K562 (cell line): Measurements from ENCODE around the gene EPHB2. TPM values are rescaled to one million over a fixed set of nuclear protein-coding genes. Genes with fewer than 3 reads are reported as not detected.

Experiments used
- ATAC-seq: fragments of 200-7000 bp; cut with Tn5 transposase; 3 replicates; pipeline ENCODE4 v1.9.1; 2020; ENCODE audit warnings: moderate library complexity
- BruUV-seq: library from RNA; stranded (reverse); fragments of 400-500 nt; replicated peaks from 2 replicates; lab custom pipeline; 2021; lab: Mats Ljungman, UMichigan
- CTCF ChIA-PET: fragments of 300-600 bp; formaldehyde crosslinking; extraction: SDS; loops from one replicate; lab custom pipeline; 2021; ENCODE audit warnings: low intra/inter-chr PET ratio; lab: Yijun Ruan, JAX
- POLR2A ChIA-PET: fragments of 300-600, 350-650 bp; sonication (Branson Sonifier 250); formaldehyde crosslinking; extraction: SDS; loops from one replicate; lab custom pipeline; 2021; ENCODE audit warnings: antibody characterized with exemption, inconsistent platforms; lab: Yijun Ruan, JAX
- DNase-seq, 4 experiments: peaks; one replicate each; pipeline versions ENCODE4 v3.0.0 to v3.0.0-alpha.2; 2011 to 2018; ENCODE audit warnings: low spot score in 3 of 4, mixed read lengths in 3 of 4; ENCODE audit errors: extremely low read depth in 1 of 4
- FAIRE-seq: peaks from 2 replicates; lab custom pipeline; 2011; peaks lifted over from hg19 to GRCh38; lab: Jason Lieb, UNC
- H2AFZ ChIP-seq: 2 replicates; pipeline ENCODE4 v1.6.0; 2011; ENCODE audit warnings: low read depth, low read length, control low read depth, inconsistent platforms
- H3K27ac ChIP-seq: fragments of 200-600 bp; 3 replicates; pipeline ENCODE4 v1.8.0; 2011; ENCODE audit warnings: low read depth, mild to moderate bottlenecking, control low read depth, inconsistent platforms, low read length, moderate library complexity, mixed read lengths; ENCODE audit errors: extremely low read depth
- H3K27me3 ChIP-seq, 2 experiments: fragments of 300-600 bp in 1 of 2; 2 replicates in 1 of 2; 3 replicates in 1 of 2; pipeline versions ENCODE4 v1.6.0 to v1.8.0; 2011; ENCODE audit warnings: inconsistent platforms in 2 of 2, low read length in 2 of 2, mild to moderate bottlenecking in 1 of 2, mixed read lengths in 1 of 2, moderate library complexity in 1 of 2; ENCODE audit not compliant: control insufficient read depth in 2 of 2, insufficient read depth in 2 of 2
- H3K36me3 ChIP-seq: fragments of 300-600 bp; 3 replicates; pipeline ENCODE4 v1.8.0; 2011; ENCODE audit warnings: mild to moderate bottlenecking, low read length, inconsistent platforms; ENCODE audit not compliant: control insufficient read depth, insufficient read depth
- H3K4me1 ChIP-seq, 2 experiments: fragments of 200-600 bp in 1 of 2; replicated peaks in 1 of 2; 2 replicates in 1 of 2; 3 replicates in 1 of 2; pipeline versions ENCODE4 v1.5.1 to v1.8.0; 2011; ENCODE audit warnings: inconsistent platforms in 2 of 2, low read length in 2 of 2, mild to moderate bottlenecking in 1 of 2, mixed read lengths in 1 of 2, moderate library complexity in 1 of 2; ENCODE audit not compliant: control insufficient read depth in 2 of 2, insufficient read depth in 2 of 2
- H3K4me2 ChIP-seq: 2 replicates; pipeline ENCODE4 v1.6.1; 2011; ENCODE audit warnings: low read length, control low read depth, inconsistent platforms, mixed read lengths; ENCODE audit not compliant: insufficient read depth
- H3K4me3 ChIP-seq: fragments of 200-600 bp; sonication (generic), shearing (Covaris generic); 2 replicates; pipeline ENCODE4 v1.5.1; 2016; ENCODE audit warnings: control low read depth, inconsistent platforms
- H3K79me2 ChIP-seq: fragments of 200-600 bp; 3 replicates; pipeline ENCODE4 v1.8.0; 2011; ENCODE audit warnings: low read length, inconsistent platforms; ENCODE audit not compliant: control insufficient read depth, insufficient read depth
- H3K9ac ChIP-seq, 2 experiments: 2 replicates each; pipeline versions ENCODE4 v1.6.0 to v1.6.1; 2011; ENCODE audit warnings: low read depth in 2 of 2, low read length in 2 of 2, control low read depth in 1 of 2, inconsistent platforms in 1 of 2, mild to moderate bottlenecking in 1 of 2, mixed read lengths in 1 of 2; ENCODE audit not compliant: insufficient read depth in 1 of 2
- H3K9me1 ChIP-seq: one replicate; pipeline ENCODE4 v1.6.0; 2011; ENCODE audit warnings: inconsistent platforms, mild to moderate bottlenecking, low read length, moderate library complexity; ENCODE audit not compliant: control insufficient read depth, insufficient read depth
- H3K9me3 ChIP-seq: replicated peaks from 2 replicates; pipeline ENCODE4 v1.5.1; 2011; ENCODE audit warnings: low read depth, low read length, inconsistent platforms; ENCODE audit not compliant: control insufficient read depth, insufficient read depth
- H4K20me1 ChIP-seq: replicated peaks from 2 replicates; pipeline ENCODE4 v1.6.1; 2011; ENCODE audit warnings: low read length, inconsistent platforms, mixed read lengths; ENCODE audit not compliant: control insufficient read depth, insufficient read depth
- COPS2 ChIP-seq: fragments of 450-650 bp; conservative IDR thresholded peaks from 2 replicates; pipeline ENCODE4 v1.6.1; 2016; ENCODE audit warnings: mild to moderate bottlenecking, moderate library complexity
- HSF4 ChIP-seq: fragments of 250-450 bp; sonication (Bioruptor Pico); IDR thresholded peaks from 2 replicates; pipeline ENCODE4 v2.1.2; 2022; ENCODE audit warnings: mild to moderate bottlenecking, moderate library complexity, borderline replicate concordance
- SRSF7 ChIP-seq: fragments of 200-400 bp; formaldehyde crosslinking; optimal IDR thresholded peaks from 2 replicates; pipeline ENCODE3; 2017; ENCODE audit warnings: mild to moderate bottlenecking, low read depth, low read length
- SUPT5H ChIP-seq: fragments of 450-650 bp; IDR thresholded peaks from 2 replicates; pipeline ENCODE4 v1.6.1; 2016
- ZKSCAN3 ChIP-seq: fragments of 250-450 bp; sonication (Bioruptor Pico); IDR thresholded peaks from 2 replicates; pipeline ENCODE4 v1.4.0; 2020
- ZNF184 ChIP-seq: sonication (generic); formaldehyde crosslinking; IDR thresholded peaks from 2 replicates; pipeline ENCODE4 v1.5.0; 2020; ENCODE audit warnings: missing genetic modification reagents
- ZNF583 ChIP-seq: fragments of 250-450 bp; sonication (Bioruptor Pico); IDR thresholded peaks from 2 replicates; pipeline ENCODE4 v1.4.0; 2020
- WGBS: fragments of 100-300 bp; shearing (Covaris generic); methylation state at CpG from one replicate; pipeline ENCODE4 v1.1.6; 2016; ENCODE audit warnings: low coverage, mixed read lengths; ENCODE audit not compliant: insufficient coverage; ENCODE audit errors: missing lambda C conversion rate; 5-methylcytosine and 5-hydroxymethylcytosine counted together
- in situ Hi-C: fragments of 300-500 bp; cut with MboI; formaldehyde crosslinking; loops from 4 replicates; pipeline ENCODE4 v1.15.0; 2018; ENCODE audit warnings: inconsistent platforms, mixed read lengths
- intact Hi-C: fragments of 100-400 bp; cut with micrococcal nuclease; formaldehyde crosslinking; loops from 2 replicates; pipeline ENCODE4 v1.14.2; 2022
- polyA plus RNA-seq, 8 experiments: library from polyadenylated mRNA; depleted of rRNA in 4 of 8; stranded (reverse) in 5 of 8; unstranded in 3 of 8; fragments of >200 nt; fragmentation: Nextera tagmentation in 2 of 8; fragmentation: Illumina TruSeq in 1 of 8; extraction: Ambion mirVana in 2 of 8; extraction: Trizol in 1 of 8; gene quantifications; 2 replicates each; pipeline versions ENCODE4 v1.2.1 to v1.2.3, GENCODE V29; 2011 to 2014; ENCODE audit warnings: inconsistent platforms in 1 of 8, missing spikeins in 1 of 8
- total RNA-seq, 7 experiments: library from RNA; depleted of rRNA in 6 of 7; stranded (reverse); fragments of >200 nt in 6 of 7; fragmentation: Illumina TruSeq in 2 of 7; extraction: Trizol in 2 of 7; gene quantifications; 2 replicates each; pipeline versions ENCODE4 v1.2.1 to v1.2.3, GENCODE V29; 2011 to 2021; ENCODE audit warnings: low replicate concordance in 1 of 7
- TF ChIP-seq, protein P1 (sequence below): fragments of 450-650 bp; formaldehyde crosslinking; IDR thresholded peaks from 2 replicates; pipeline ENCODE4 v1.4.0; 2022; ENCODE audit warnings: missing genetic modification characterization
- TF ChIP-seq, protein P2 (sequence below): fragments of 450-650 bp; IDR thresholded peaks from one replicate; pipeline ENCODE4 v1.6.1; 2018; ENCODE audit warnings: mild to moderate bottlenecking, moderate library complexity; ENCODE audit not compliant: partially characterized antibody
- TF ChIP-seq, protein P3 (sequence below): fragments of 450-650 bp; IDR thresholded peaks from 2 replicates; pipeline ENCODE4 v1.6.1; 2014; ENCODE audit warnings: low read depth, mild to moderate bottlenecking, moderate library complexity, borderline replicate concordance

Gene EPHB2
- total and polyA plus RNA-seq, 9 of the 15 experiments (the other 6 are each of a cell fraction or from before 2014, with no cell fraction given): not detected

DNA sequence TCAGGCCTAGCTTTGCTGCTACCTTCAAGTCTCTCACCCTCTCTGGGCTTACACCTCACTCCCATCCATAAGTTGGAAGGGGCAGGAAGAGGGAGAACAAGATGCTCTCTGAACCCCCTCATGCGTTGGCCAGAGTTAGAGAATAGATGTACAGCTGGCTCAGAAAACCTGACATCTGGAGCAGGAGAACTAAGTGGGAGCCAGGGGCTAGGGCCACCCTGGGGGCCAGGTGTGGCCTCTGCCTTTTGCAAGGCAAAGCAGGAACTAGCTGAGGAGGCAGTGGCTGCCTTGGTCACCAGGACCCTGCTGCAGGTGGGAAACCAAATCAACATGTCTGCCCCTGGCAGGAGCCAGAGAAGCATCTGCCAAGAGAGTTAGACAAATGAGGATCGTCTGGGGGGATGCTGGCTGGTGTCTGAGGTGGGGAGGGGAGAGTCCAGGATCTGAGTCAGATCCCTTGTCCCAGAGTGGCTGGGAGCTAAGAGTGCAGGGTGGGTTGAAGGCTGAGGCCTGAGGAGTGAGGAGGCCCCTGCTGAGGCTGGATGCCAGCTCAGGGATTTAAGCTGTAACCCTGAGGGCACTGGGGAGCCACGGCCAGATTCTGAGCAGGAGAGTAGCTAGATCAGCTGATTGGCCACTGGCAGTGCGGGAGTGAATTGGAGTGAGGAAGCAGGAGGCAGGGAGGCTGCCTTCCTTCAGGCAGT is 115.0 kb downstream of the EPHB2 start:
- H3K4me1 ChIP-seq: peaks cover 0 to 8% of the 10 kb centered on the region in 2 experiments; a peak in 1 of 5 replicates
- H3K27ac ChIP-seq: no peak overlapping the region
- H3K79me2 ChIP-seq: no peaks in the 10 kb centered on the region
- FAIRE-seq (no peak), ATAC-seq (no peak), DNase-seq (no peak)
- intact Hi-C loops: no loop called here
- no peaks in the 10 kb centered on the region for H4K20me1 ChIP-seq
- ChIA-PET POLR2A (no interaction called here), CTCF (no interaction called here)
- no peak overlapping the region for H3K4me3 ChIP-seq
- 4% methylated on average over 4 of the region's 4 CpGs for WGBS
- no TSS peak for BruUV-seq
- in situ Hi-C loops: no loop called here
- no peaks in the 10 kb centered on the region for H3K36me3 ChIP-seq
- TF ChIP-seq SRSF7 (no peak), ZNF583 (no peak), ZNF184 (CRISPR knock-in tag) (no peak), COPS2 (no peak), SUPT5H (no peak), ZKSCAN3 (CRISPR knock-in tag) (no peak), HSF4 (no peak)
- TF ChIP-seq, protein P1, sequence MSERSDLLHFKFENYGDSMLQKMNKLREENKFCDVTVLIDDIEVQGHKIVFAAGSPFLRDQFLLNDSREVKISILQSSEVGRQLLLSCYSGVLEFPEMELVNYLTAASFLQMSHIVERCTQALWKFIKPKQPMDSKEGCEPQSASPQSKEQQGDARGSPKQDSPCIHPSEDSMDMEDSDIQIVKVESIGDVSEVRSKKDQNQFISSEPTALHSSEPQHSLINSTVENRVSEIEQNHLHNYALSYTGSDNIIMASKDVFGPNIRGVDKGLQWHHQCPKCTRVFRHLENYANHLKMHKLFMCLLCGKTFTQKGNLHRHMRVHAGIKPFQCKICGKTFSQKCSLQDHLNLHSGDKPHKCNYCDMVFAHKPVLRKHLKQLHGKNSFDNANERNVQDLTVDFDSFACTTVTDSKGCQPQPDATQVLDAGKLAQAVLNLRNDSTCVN (CRISPR knock-in tag): no peak
- TF ChIP-seq, protein P2, sequence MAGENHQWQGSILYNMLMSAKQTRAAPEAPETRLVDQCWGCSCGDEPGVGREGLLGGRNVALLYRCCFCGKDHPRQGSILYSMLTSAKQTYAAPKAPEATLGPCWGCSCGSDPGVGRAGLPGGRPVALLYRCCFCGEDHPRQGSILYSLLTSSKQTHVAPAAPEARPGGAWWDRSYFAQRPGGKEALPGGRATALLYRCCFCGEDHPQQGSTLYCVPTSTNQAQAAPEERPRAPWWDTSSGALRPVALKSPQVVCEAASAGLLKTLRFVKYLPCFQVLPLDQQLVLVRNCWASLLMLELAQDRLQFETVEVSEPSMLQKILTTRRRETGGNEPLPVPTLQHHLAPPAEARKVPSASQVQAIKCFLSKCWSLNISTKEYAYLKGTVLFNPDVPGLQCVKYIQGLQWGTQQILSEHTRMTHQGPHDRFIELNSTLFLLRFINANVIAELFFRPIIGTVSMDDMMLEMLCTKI: no peak
- TF ChIP-seq, protein P3, sequence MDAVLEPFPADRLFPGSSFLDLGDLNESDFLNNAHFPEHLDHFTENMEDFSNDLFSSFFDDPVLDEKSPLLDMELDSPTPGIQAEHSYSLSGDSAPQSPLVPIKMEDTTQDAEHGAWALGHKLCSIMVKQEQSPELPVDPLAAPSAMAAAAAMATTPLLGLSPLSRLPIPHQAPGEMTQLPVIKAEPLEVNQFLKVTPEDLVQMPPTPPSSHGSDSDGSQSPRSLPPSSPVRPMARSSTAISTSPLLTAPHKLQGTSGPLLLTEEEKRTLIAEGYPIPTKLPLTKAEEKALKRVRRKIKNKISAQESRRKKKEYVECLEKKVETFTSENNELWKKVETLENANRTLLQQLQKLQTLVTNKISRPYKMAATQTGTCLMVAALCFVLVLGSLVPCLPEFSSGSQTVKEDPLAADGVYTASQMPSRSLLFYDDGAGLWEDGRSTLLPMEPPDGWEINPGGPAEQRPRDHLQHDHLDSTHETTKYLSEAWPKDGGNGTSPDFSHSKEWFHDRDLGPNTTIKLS: no peak
- peaks cover 15 to 68% of the 10 kb centered on the region in 2 experiments for H3K27me3 ChIP-seq
- no peaks in the 10 kb centered on the region for H3K9me3 ChIP-seq
- H3K9me1 ChIP-seq: no peaks in the 10 kb centered on the region
- no peak overlapping the region for H2AFZ ChIP-seq
- H3K9ac ChIP-seq: no peak overlapping the region
- H3K4me2 ChIP-seq: no peak overlapping the region
